Fibroblast of villous mesenchyme (primary cell): ENCODE results near the gene RTN4RL2. TPM values are rescaled to one million over a fixed set of nuclear protein-coding genes. Genes with fewer than 3 reads are reported as not detected.

ENCODE experiments used
- DNase-seq: peaks from one replicate; pipeline ENCODE4 v3.0.0-alpha.2; 2010; ENCODE audit warnings: low read depth
- H3K4me3 ChIP-seq: 2 replicates; pipeline ENCODE4 v1.5.1; 2011; ENCODE audit warnings: low read depth, mild to moderate bottlenecking, low read length
- CTCF ChIP-seq: IDR thresholded peaks from 2 replicates; pipeline ENCODE4 v1.5.1; 2012; ENCODE audit warnings: low read depth, mild to moderate bottlenecking, low read length; ENCODE audit not compliant: insufficient read depth
- small RNA-seq: library from RNA; depleted of rRNA; stranded (forward); fragments of <200 nt; gene quantifications from one replicate; pipeline ENCODE3, GENCODE V24; 2012
- total RNA-seq: library from RNA; depleted of rRNA; stranded (reverse); fragments of >200 nt; gene quantifications from 2 replicates; pipeline ENCODE4 v1.2.3, GENCODE V29; 2012

RTN4RL2 gene
- total RNA-seq, 1 donor = not detected

DNA sequence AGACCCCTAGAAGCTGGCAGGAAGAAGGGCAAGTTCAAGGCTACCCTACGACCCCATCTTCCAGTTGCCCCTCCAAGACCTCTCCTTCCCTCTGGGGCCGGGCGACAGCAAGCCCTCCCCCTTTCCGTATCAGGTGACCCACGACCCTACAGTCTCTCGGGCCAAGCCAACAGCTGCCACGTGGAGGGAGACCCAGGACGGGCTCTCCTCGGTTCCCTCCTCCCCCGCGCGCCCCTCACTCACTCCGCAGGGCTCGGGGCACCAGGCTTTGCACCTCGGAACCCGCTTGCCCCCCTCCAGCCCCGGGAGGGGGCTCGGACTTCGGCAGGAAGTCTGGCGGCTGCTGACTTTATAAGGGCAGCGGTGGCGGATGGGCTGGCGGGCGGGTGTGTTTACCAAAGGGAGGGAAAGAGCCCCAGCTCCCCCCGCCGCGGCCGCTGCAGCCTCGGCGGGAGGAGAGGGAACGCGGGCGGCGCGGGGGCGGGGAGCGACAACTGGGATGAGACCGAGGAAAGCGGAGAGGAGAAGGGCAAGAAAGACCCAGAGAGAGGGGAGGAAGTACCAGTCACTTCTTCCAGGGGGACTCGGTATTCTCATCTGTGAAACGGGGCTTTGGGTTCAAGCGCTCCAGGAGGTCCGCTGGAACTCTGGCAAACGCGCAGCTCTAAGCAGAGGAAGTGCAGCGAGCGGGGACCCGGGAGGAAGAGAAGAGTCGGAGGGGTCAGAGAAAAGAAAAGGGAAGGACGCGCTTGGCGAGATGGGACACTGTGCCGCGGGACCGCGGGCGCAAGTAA is 54.4 kb downstream of the RTN4RL2 start:
- TF ChIP-seq CTCF = no peak
- peak overlapping the region; percentile 90 for H3K4me3 ChIP-seq
- peak; percentile 48 for DNase-seq

GRCh38 chr11:57515332-57516060 is 55.2 kb downstream of the RTN4RL2 start, which contains the start of gene SLC43A1:
TSS of gene SLC43A1 (minus strand) at chr11:57515702. CDS start at chr11:57514111, 1,591 bp downstream.
- peak; percentile 68 for DNase-seq
- TF ChIP-seq CTCF = peak; percentile 18
- H3K4me3 ChIP-seq = peak within 1 kb of the TSS; percentile 90

DNA sequence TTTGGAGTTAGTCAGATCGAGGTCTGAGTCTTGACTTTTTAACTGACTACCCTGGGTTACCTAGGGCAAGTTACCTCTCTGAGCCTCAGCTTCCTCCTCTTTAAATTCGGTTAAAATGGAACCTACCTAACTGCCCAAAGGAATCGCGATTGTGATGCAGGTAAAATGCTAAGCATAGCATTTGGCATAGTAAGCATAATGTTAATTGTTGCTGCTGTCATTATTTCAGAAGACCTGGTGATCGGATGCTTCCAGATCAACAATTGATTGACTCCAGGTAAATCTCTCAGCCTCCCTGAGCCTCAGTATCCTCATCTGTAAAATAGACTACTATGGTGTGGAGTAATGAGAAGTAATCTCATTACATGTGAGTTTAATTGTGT is 55.7 kb downstream of the RTN4RL2 start:
- no peak for DNase-seq

GRCh38 chr11:57521116-57521515 is 60.8 kb downstream of the RTN4RL2 start:
- no peak for TF ChIP-seq CTCF

More for the DNA sequence above, 55.7 kb downstream of the RTN4RL2 start:
- H3K4me3 ChIP-seq = peak overlapping the region; percentile 90
- TF ChIP-seq CTCF = no peak

GRCh38 chr11:57523419-57523818 is 63.1 kb downstream of the RTN4RL2 start:
- no peak for TF ChIP-seq CTCF
- H3K4me3 ChIP-seq = no peak overlapping the region
- no peak for DNase-seq

More at GRCh38 chr11:57521116-57521515, 60.8 kb downstream of the RTN4RL2 start:
- no peak overlapping the region for H3K4me3 ChIP-seq
- no peak for DNase-seq

Small RNA genes lying within 50 kb of the gene (small RNA-seq; reads per million reads assigned to genes)
- not detected for gene RNA5SP341

Other genes with a start within 250 kb of the RTN4RL2 start
- gene APLNR, start 223.3 kb upstream of the RTN4RL2 start, total RNA-seq = not detected in 2 replicates
- 69.5 and 70.5 TPM in 2 replicates for gene TNKS1BP1, start 135.6 kb upstream of the RTN4RL2 start, total RNA-seq
- 61.7 and 67.3 TPM in 2 replicates for gene SSRP1, start 124.6 kb upstream of the RTN4RL2 start, total RNA-seq
- not detected in 2 replicates for gene P2RX3, start 122.2 kb upstream of the RTN4RL2 start, total RNA-seq
- not detected in 2 replicates for gene PRG3, start 79.4 kb upstream of the RTN4RL2 start, total RNA-seq
- gene PRG2, start 69.9 kb upstream of the RTN4RL2 start, total RNA-seq = not detected in 2 replicates
- gene SLC43A3, start 33.4 kb upstream of the RTN4RL2 start, total RNA-seq = 16.4 and 26.3 TPM in 2 replicates
- gene SLC43A1, start 55.2 kb downstream of the RTN4RL2 start, total RNA-seq = 6.0 and 9.3 TPM in 2 replicates
- 27.7 and 39.3 TPM in 2 replicates for gene TIMM10, start 70.2 kb downstream of the RTN4RL2 start, total RNA-seq
- not detected in 2 replicates for gene SMTNL1, start 77.1 kb downstream of the RTN4RL2 start, total RNA-seq
- 60.9 and 73.0 TPM in 2 replicates for gene UBE2L6, start 107.1 kb downstream of the RTN4RL2 start, total RNA-seq
- 10.8 and 21.9 TPM in 2 replicates for gene SERPING1, start 137.2 kb downstream of the RTN4RL2 start, total RNA-seq
- 0.43 and 0.64 TPM in 2 replicates for gene YPEL4, start 189.4 kb downstream of the RTN4RL2 start, total RNA-seq
- gene CLP1, start 197.2 kb downstream of the RTN4RL2 start, total RNA-seq = 16.4 and 19.0 TPM in 2 replicates
- gene ZDHHC5, start 207.6 kb downstream of the RTN4RL2 start, total RNA-seq = 39.0 and 59.6 TPM in 2 replicates